Hepatocyte (in vitro differentiated cells): ENCODE results near the gene SUGCT. TPM values are rescaled to one million over a fixed set of nuclear protein-coding genes. Genes with fewer than 3 reads are reported as not detected.

Experiments used
- DNase-seq: peaks from one replicate; pipeline ENCODE4 v3.0.0-alpha.2; 2016; ENCODE audit warnings: low spot score
- H2AFZ ChIP-seq: fragments of 200-600 bp; sonication (generic); 2 replicates; pipeline ENCODE4 v1.6.0; 2016; ENCODE audit warnings: antibody characterized with exemption, mild to moderate bottlenecking
- H3K27ac ChIP-seq: fragments of 200-600 bp; sonication (generic); 2 replicates; pipeline ENCODE4 v1.5.1; 2016; ENCODE audit warnings: mild to moderate bottlenecking
- H3K27me3 ChIP-seq: fragments of 200-600 bp; sonication (generic); 2 replicates; pipeline ENCODE4 v1.6.1; 2016
- H3K36me3 ChIP-seq: fragments of 200-600 bp; sonication (generic); replicated peaks from 2 replicates; pipeline ENCODE4 v1.5.1; 2016; ENCODE audit warnings: low read depth; ENCODE audit not compliant: insufficient read depth
- H3K4me1 ChIP-seq: fragments of 200-600 bp; sonication (generic); 2 replicates; pipeline ENCODE4 v1.5.1; 2016; ENCODE audit warnings: mild to moderate bottlenecking, moderate library complexity; ENCODE audit not compliant: insufficient read depth
- H3K4me2 ChIP-seq: fragments of 200-600 bp; sonication (generic); 2 replicates; pipeline ENCODE4 v1.6.0; 2016
- H3K4me3 ChIP-seq: fragments of 200-600 bp; sonication (generic); 2 replicates; pipeline ENCODE4 v1.5.1; 2016; ENCODE audit warnings: mild to moderate bottlenecking
- H3K79me2 ChIP-seq: fragments of 200-600 bp; sonication (generic); 2 replicates; pipeline ENCODE4 v1.6.0; 2017; ENCODE audit warnings: mild to moderate bottlenecking
- H3K9me2 ChIP-seq: fragments of 200-600 bp; sonication (generic); replicated peaks from 2 replicates; pipeline ENCODE4 v1.6.0; 2017; ENCODE audit warnings: mild to moderate bottlenecking; ENCODE audit not compliant: insufficient read depth
- H3K9me3 ChIP-seq: fragments of 200-600 bp; sonication (generic); 2 replicates; pipeline ENCODE4 v1.5.1; 2016; ENCODE audit warnings: low read depth, mild to moderate bottlenecking
- H4K20me1 ChIP-seq: fragments of 200-600 bp; sonication (generic); 2 replicates; pipeline ENCODE4 v1.6.0; 2016; ENCODE audit warnings: mild to moderate bottlenecking; ENCODE audit not compliant: insufficient read depth, poor library complexity, severe bottlenecking
- EZH2 ChIP-seq: fragments of 200-600 bp; sonication (generic); IDR thresholded peaks from 2 replicates; pipeline ENCODE4 v1.6.1; 2016; ENCODE audit warnings: antibody characterized with exemption, mild to moderate bottlenecking, borderline replicate concordance
- EZH2phosphoT487 ChIP-seq: fragments of 200-600 bp; sonication (generic); IDR thresholded peaks from one replicate; pipeline ENCODE4 v1.6.1; 2018; ENCODE audit warnings: antibody characterized with exemption, mild to moderate bottlenecking, low read depth, moderate library complexity; ENCODE audit not compliant: unreplicated experiment, severe bottlenecking
- WGBS: methylation state at CpG from one replicate; pipeline ENCODE4 v1.1.6; 2016; ENCODE audit warnings: low lambda C conversion rate; ENCODE audit errors: missing lambda C conversion rate; 5-methylcytosine and 5-hydroxymethylcytosine counted together
- polyA plus RNA-seq: library from polyadenylated mRNA; unstranded; fragments of >200 nt; fragmentation: Nextera tagmentation; extraction: Ambion mirVana; gene quantifications from 2 replicates; pipeline ENCODE4 v1.2.1, GENCODE V29; 2016
- total RNA-seq: library from RNA; depleted of rRNA; stranded (reverse); fragments of >200 nt; gene quantifications from 2 replicates; pipeline ENCODE4 v1.2.3, GENCODE V29; 2014
- TF ChIP-seq, protein P1 (sequence below): fragments of 200-600 bp; sonication (generic); IDR thresholded peaks from 2 replicates; pipeline ENCODE4 v1.5.1; 2016; ENCODE audit warnings: antibody characterized with exemption, mild to moderate bottlenecking; ENCODE audit not compliant: poor library complexity

The SUGCT gene
- total and polyA plus RNA-seq, 2 experiments from 2014 or later: 5.1 to 12.0 TPM

DNA sequence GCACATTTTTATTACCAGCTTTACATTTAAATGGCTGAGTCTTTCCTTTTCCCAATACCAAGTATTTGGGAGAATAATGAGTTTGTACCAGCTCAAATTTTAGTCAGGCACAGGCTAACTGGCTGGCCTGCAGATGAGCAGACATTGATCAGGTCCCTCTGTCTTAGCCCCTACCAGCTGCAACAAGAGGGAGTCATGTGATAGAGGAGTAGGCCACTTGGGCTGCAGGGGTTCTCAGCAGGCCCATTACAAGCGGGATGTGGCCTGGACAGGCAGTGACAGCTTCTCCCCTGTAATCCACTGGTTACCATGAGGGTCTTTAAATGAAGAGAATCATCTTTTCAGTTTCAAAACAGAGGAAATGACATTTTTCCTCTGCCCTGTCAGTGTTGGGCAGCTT is 283.6 kb downstream of the SUGCT start:
- TF ChIP-seq EZH2 (no peak), EZH2phosphoT487 (no peak)
- TF ChIP-seq, protein P1, sequence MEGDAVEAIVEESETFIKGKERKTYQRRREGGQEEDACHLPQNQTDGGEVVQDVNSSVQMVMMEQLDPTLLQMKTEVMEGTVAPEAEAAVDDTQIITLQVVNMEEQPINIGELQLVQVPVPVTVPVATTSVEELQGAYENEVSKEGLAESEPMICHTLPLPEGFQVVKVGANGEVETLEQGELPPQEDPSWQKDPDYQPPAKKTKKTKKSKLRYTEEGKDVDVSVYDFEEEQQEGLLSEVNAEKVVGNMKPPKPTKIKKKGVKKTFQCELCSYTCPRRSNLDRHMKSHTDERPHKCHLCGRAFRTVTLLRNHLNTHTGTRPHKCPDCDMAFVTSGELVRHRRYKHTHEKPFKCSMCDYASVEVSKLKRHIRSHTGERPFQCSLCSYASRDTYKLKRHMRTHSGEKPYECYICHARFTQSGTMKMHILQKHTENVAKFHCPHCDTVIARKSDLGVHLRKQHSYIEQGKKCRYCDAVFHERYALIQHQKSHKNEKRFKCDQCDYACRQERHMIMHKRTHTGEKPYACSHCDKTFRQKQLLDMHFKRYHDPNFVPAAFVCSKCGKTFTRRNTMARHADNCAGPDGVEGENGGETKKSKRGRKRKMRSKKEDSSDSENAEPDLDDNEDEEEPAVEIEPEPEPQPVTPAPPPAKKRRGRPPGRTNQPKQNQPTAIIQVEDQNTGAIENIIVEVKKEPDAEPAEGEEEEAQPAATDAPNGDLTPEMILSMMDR: no peak
- WGBS: 71% methylated on average over 1 of the region's 1 CpG
- Histone ChIP-seq H3K79me2 (no peaks in the 10 kb centered on the region), H3K27me3 (no peaks in the 10 kb centered on the region), H3K9me3 (no peaks in the 10 kb centered on the region), H3K4me2 (no peak overlapping the region), H3K9me2 (no peaks in the 10 kb centered on the region), H4K20me1 (no peaks in the 10 kb centered on the region), H3K36me3 (no peaks in the 10 kb centered on the region), H3K4me1 (no peaks in the 10 kb centered on the region), H2AFZ (no peak overlapping the region), H3K4me3 (no peak overlapping the region), H3K27ac (no peak overlapping the region)
- DNase-seq: no peak

DNA sequence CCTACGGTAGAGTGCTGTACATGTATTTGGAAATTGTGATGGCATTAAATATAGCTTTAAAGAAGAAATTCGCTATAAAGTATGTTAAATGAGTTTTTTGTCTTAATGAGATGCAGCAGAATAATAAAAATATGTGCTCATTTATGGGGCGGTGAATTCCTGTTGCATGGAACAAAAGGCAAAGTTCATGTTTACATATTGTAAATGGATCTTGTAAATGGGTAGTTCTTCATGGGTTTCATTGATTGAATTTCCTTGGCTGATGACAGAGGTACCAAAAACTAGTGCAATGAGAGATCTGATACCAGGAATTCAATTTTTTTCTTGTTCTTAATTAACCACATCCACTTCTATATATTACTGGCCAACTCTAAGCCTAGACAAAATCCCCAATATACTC is 284.2 kb downstream of the SUGCT start:
- H3K79me2 ChIP-seq: no peaks in the 10 kb centered on the region
- H3K9me3 ChIP-seq: no peaks in the 10 kb centered on the region
- no peaks in the 10 kb centered on the region for H3K36me3 ChIP-seq
- H2AFZ ChIP-seq: no peak overlapping the region
- no peak overlapping the region for H3K27ac ChIP-seq
- H3K4me3 ChIP-seq: no peak overlapping the region
- no peaks in the 10 kb centered on the region for H3K4me1 ChIP-seq
- H3K27me3 ChIP-seq: no peaks in the 10 kb centered on the region
- TF ChIP-seq, protein P1: no peak
- no peak for TF ChIP-seq EZH2
- no peak for TF ChIP-seq EZH2phosphoT487
- H4K20me1 ChIP-seq: no peaks in the 10 kb centered on the region
- no peak for DNase-seq
- H3K9me2 ChIP-seq: no peaks in the 10 kb centered on the region
- H3K4me2 ChIP-seq: no peak overlapping the region
- WGBS: 91% methylated on average over 3 of the region's 3 CpGs

DNA sequence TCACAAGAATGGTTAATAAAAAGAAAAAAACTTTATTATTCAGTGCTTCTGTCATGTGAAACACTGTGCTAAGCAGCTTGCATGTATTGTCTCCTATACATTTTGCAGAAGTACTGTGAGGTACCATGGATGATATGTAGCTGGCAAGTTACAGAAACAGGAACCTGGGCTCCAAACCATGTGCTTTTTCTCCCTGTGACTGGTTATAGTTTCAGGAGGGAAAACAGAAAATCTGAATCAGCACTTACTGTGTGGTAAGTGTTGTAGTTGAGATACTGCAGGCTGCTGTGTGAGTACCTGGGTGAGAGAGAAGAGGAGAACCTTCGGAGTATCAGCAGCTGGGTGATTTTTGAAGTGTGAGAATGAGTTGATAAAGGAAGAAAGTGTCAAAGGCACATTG is 285.0 kb downstream of the SUGCT start:
- no peaks in the 10 kb centered on the region for H3K36me3 ChIP-seq
- no peaks in the 10 kb centered on the region for H3K27me3 ChIP-seq
- H3K9me3 ChIP-seq: no peaks in the 10 kb centered on the region
- H3K4me3 ChIP-seq: no peak overlapping the region
- H4K20me1 ChIP-seq: no peaks in the 10 kb centered on the region
- H3K9me2 ChIP-seq: no peaks in the 10 kb centered on the region
- no peak overlapping the region for H3K4me2 ChIP-seq
- no peak overlapping the region for H3K27ac ChIP-seq
- WGBS: 0% methylated on average over 1 of the region's 1 CpG
- H3K79me2 ChIP-seq: no peaks in the 10 kb centered on the region
- H3K4me1 ChIP-seq: no peaks in the 10 kb centered on the region
- no peak for TF ChIP-seq EZH2phosphoT487
- no peak for TF ChIP-seq EZH2
- TF ChIP-seq, protein P1: no peak
- DNase-seq: no peak
- H2AFZ ChIP-seq: no peak overlapping the region

DNA sequence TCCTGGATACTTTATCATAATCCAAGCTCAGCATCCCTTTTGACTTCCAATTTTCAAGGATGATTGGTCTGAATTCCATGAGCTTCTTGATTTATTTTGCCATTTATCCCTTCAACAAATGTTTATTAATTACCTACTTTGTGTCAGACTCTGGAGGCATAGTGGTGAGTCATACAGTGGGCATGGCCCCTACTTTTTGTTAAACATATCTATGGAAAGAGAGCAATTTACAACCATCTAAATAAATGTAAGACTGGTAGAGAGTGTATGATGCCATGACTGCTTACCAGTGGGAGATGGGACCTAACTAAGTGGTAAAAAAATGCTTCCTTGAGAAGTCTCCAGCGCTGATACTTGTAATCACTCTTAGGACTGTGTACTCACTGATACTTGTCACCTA is 286.6 kb downstream of the SUGCT start:
- Histone ChIP-seq H2AFZ (no peak overlapping the region), H3K4me3 (no peak overlapping the region), H3K27me3 (no peaks in the 10 kb centered on the region), H3K9me2 (no peaks in the 10 kb centered on the region), H3K4me1 (no peaks in the 10 kb centered on the region), H3K9me3 (no peaks in the 10 kb centered on the region), H3K79me2 (no peaks in the 10 kb centered on the region), H4K20me1 (no peaks in the 10 kb centered on the region), H3K4me2 (no peak overlapping the region), H3K27ac (no peak overlapping the region), H3K36me3 (no peaks in the 10 kb centered on the region)
- 96% methylated on average over 1 of the region's 1 CpG for WGBS
- TF ChIP-seq, protein P1: no peak
- no peak for TF ChIP-seq EZH2phosphoT487
- TF ChIP-seq EZH2: no peak
- DNase-seq: no peak
